Dedifferentiated amniotic fluid mesenchymal stem cell (primary cell): ENCODE measurements around the gene HLTF.

Source experiments
- DNase-seq: peaks from one replicate; pipeline ENCODE4 v3.0.0-alpha.2; 2016; ENCODE audit errors: extremely low spot score

HLTF gene

GRCh38 chr3:149085828-149086231, 503 bp downstream of the HLTF start:
- DNase-seq = no peak

- no peak for DNase-seq
These were observed 4.6 kb downstream of the HLTF start for GRCh38 chr3:149081772-149082171.

- no peak for DNase-seq
These were observed 5.6 kb downstream of the HLTF start for GRCh38 chr3:149080699-149081091.

GRCh38 chr3:149080011-149080698, 6.2 kb downstream of the HLTF start:
- DNase-seq = no peak

GRCh38 chr3:149077628-149078027, 8.7 kb downstream of the HLTF start:
- no peak for DNase-seq

- DNase-seq = no peak
These were observed 18.4 kb downstream of the HLTF start for GRCh38 chr3:149067883-149068282.

- no peak for DNase-seq
These were observed 24.6 kb downstream of the HLTF start for GRCh38 chr3:149061776-149062175.

- DNase-seq = no peak
These were observed 27.7 kb downstream of the HLTF start for GRCh38 chr3:149058602-149059001.

GRCh38 chr3:149058198-149058597, 28.1 kb downstream of the HLTF start:
- DNase-seq = no peak

- DNase-seq = no peak
These were observed 30.8 kb downstream of the HLTF start for GRCh38 chr3:149055575-149055974.

- no peak for DNase-seq
These were observed 41.8 kb downstream of the HLTF start for GRCh38 chr3:149044339-149045083.

GRCh38 chr3:149042789-149043386, 43.4 kb downstream of the HLTF start:
- DNase-seq = peak; percentile 53

GRCh38 chr3:149038322-149038721, 48.0 kb downstream of the HLTF start:
- DNase-seq = no peak

GRCh38 chr3:149037684-149038083, 48.6 kb downstream of the HLTF start:
- no peak for DNase-seq

- DNase-seq = no peak
These were observed 55.2 kb downstream of the HLTF start for GRCh38 chr3:149031096-149031495.

- no peak for DNase-seq
These were observed 59.6 kb downstream of the HLTF start for GRCh38 chr3:149026718-149027117.

- no peak for DNase-seq
These were observed 62.4 kb downstream of the HLTF start for GRCh38 chr3:149023951-149024350.

GRCh38 chr3:149021830-149022229, 64.5 kb downstream of the HLTF start:
- DNase-seq = no peak

- no peak for DNase-seq
These were observed 65.5 kb downstream of the HLTF start for GRCh38 chr3:149020839-149021252.

- DNase-seq = no peak
These were observed 66.0 kb downstream of the HLTF start for GRCh38 chr3:149020196-149020838.

GRCh38 chr3:149019580-149019979, 66.8 kb downstream of the HLTF start:
- no peak for DNase-seq

GRCh38 chr3:149018247-149018646, 68.1 kb downstream of the HLTF start:
- DNase-seq = no peak
